GM12878 (cell line): ENCODE data around the gene NUDCD3. TPM values are rescaled to one million over a fixed set of nuclear protein-coding genes. Genes with fewer than 3 reads are reported as not detected.

Source experiments
- ATAC-seq: fragments of 200-7000 bp; cut with Tn5 transposase; 3 replicates; pipeline ENCODE4 v1.9.1; 2020; ENCODE audit warnings: mild to moderate bottlenecking, moderate library complexity
- BruUV-seq: library from RNA; stranded (reverse); fragments of 400-500 nt; replicated peaks from 2 replicates; lab custom pipeline; 2021; lab: Mats Ljungman, UMichigan
- CTCF ChIA-PET: fragments of 300-600 bp; sonication (Branson Sonifier 250); formaldehyde crosslinking; extraction: SDS; loops from one replicate; lab custom pipeline; 2021; ENCODE audit warnings: inconsistent platforms; lab: Yijun Ruan, JAX
- POLR2A ChIA-PET: fragments of 350-600 bp; formaldehyde crosslinking; extraction: SDS; loops from one replicate; lab custom pipeline; 2021; ENCODE audit warnings: inconsistent platforms; lab: Charles Lee
- RAD21 ChIA-PET: fragments of 300-600 bp; sonication (Branson Sonifier 250); formaldehyde crosslinking; loops from one replicate; lab custom pipeline; 2023; ENCODE audit warnings: antibody characterized with exemption; ENCODE audit not compliant: unreplicated experiment; lab: Charles Lee
- SMC1A ChIA-PET: fragments of 300-600 bp; sonication (Branson Sonifier 250); formaldehyde crosslinking; loops from one replicate; lab custom pipeline; 2023; ENCODE audit not compliant: unreplicated experiment, uncharacterized antibody; lab: Charles Lee
- DNase-seq: peaks from one replicate; pipeline ENCODE4 v3.0.0-alpha.2; 2011; ENCODE audit warnings: low read depth, low spot score
- FAIRE-seq: peaks from 3 replicates; lab custom pipeline; 2011; peaks lifted over from hg19 to GRCh38; lab: Jason Lieb, UNC
- H2AFZ ChIP-seq: 2 replicates; pipeline ENCODE4 v1.6.0; 2011; ENCODE audit warnings: low read depth, low read length, control low read depth; ENCODE audit not compliant: control insufficient read depth
- H3K27ac ChIP-seq: 2 replicates; pipeline ENCODE4 v1.5.1; 2011; ENCODE audit warnings: control low read depth; ENCODE audit not compliant: control insufficient read depth, insufficient read depth
- H3K27me3 ChIP-seq, 2 experiments: replicated peaks in 1 of 2; 2 replicates each; pipeline versions ENCODE4 v1.6.0 to v1.6.1; 2011; ENCODE audit warnings: low read length in 1 of 2; ENCODE audit not compliant: control insufficient read depth in 2 of 2, insufficient read depth in 2 of 2
- H3K36me3 ChIP-seq, 2 experiments: 2 replicates each; pipeline ENCODE4 v1.5.1; 2011; ENCODE audit warnings: low read length in 1 of 2; ENCODE audit not compliant: control insufficient read depth in 2 of 2, insufficient read depth in 2 of 2
- H3K4me1 ChIP-seq: 2 replicates; pipeline ENCODE4 v1.6.1; 2011; ENCODE audit warnings: mild to moderate bottlenecking, low read length, moderate library complexity, mixed read lengths; ENCODE audit not compliant: control insufficient read depth, insufficient read depth
- H3K4me2 ChIP-seq: 2 replicates; pipeline ENCODE4 v1.6.0; 2011; ENCODE audit warnings: control low read depth; ENCODE audit not compliant: control insufficient read depth, insufficient read depth
- H3K4me3 ChIP-seq: fragments of 200-600 bp; sonication (generic); 2 replicates; pipeline ENCODE4 v1.5.1; 2016
- H3K79me2 ChIP-seq: 2 replicates; pipeline ENCODE4 v1.6.0; 2011; ENCODE audit warnings: low read length; ENCODE audit not compliant: control insufficient read depth, insufficient read depth
- H3K9ac ChIP-seq: 2 replicates; pipeline ENCODE4 v1.8.0; 2011; ENCODE audit warnings: low read length, control low read depth, mixed read lengths; ENCODE audit not compliant: control insufficient read depth, insufficient read depth
- H3K9me3 ChIP-seq: replicated peaks from 3 replicates; pipeline ENCODE4 v1.5.1; 2011; ENCODE audit warnings: mild to moderate bottlenecking, low read length; ENCODE audit not compliant: control insufficient read depth, insufficient read depth
- H4K20me1 ChIP-seq: 2 replicates; pipeline ENCODE4 v1.6.0; 2011; ENCODE audit not compliant: control insufficient read depth, insufficient read depth
- CEBPB ChIP-seq, 2 experiments: fragments of 150-350 bp in 1 of 2; IDR thresholded peaks; 2 replicates each; pipeline ENCODE4 v1.6.1; 2012 to 2014; ENCODE audit warnings: low read depth in 2 of 2, low read length in 2 of 2, borderline replicate concordance in 1 of 2, inconsistent platforms in 1 of 2
- EGR1 ChIP-seq, 2 experiments: IDR thresholded peaks; 1 replicate in 1 of 2; 2 replicates in 1 of 2; pipeline ENCODE4 v1.6.1; 2011 to 2012; ENCODE audit warnings: low read depth in 2 of 2, low read length in 2 of 2, borderline replicate concordance in 1 of 2, mild to moderate bottlenecking in 1 of 2, moderate library complexity in 1 of 2
- FOS ChIP-seq: IDR thresholded peaks from 3 replicates; pipeline ENCODE4 v1.6.1; 2011; ENCODE audit warnings: borderline replicate concordance; ENCODE audit not compliant: insufficient read length; ENCODE audit errors: extremely low read depth
- HDAC2 ChIP-seq: fragments of 200-600 bp; sonication (generic); IDR thresholded peaks from 2 replicates; pipeline ENCODE4 v1.6.1; 2017
- MYB ChIP-seq: fragments of 150-350 bp; IDR thresholded peaks from 2 replicates; pipeline ENCODE4 v1.6.1; 2014; ENCODE audit warnings: mild to moderate bottlenecking, low read depth, low read length, borderline replicate concordance
- NBN ChIP-seq: fragments of 450-650 bp; IDR thresholded peaks from 2 replicates; pipeline ENCODE4 v1.6.1; 2016
- TAF1 ChIP-seq: IDR thresholded peaks from 2 replicates; pipeline ENCODE4 v1.6.1; 2011; ENCODE audit warnings: mild to moderate bottlenecking, low read depth, low read length, borderline replicate concordance
- WRNIP1 ChIP-seq: IDR thresholded peaks from 2 replicates; pipeline ENCODE4 v1.6.1; 2011; ENCODE audit warnings: low read depth, low read length, improper control_type of control experiment, borderline replicate concordance
- YY1 ChIP-seq: IDR thresholded peaks from 2 replicates; pipeline ENCODE4 v1.6.1; 2011; ENCODE audit warnings: low read depth, mild to moderate bottlenecking, low read length
- WGBS: methylation state at CpG from one replicate; pipeline ENCODE4 v1.1.6; 2016; ENCODE audit warnings: low lambda C conversion rate; ENCODE audit not compliant: insufficient replicate concordance, insufficient coverage; ENCODE audit errors: missing lambda C conversion rate; 5-methylcytosine and 5-hydroxymethylcytosine counted together
- in situ Hi-C: fragments of 300-500 bp; cut with MboI; formaldehyde crosslinking; loops from 9 replicates; pipeline ENCODE4 v1.14.3; 2018; ENCODE audit warnings: mixed read lengths
- intact Hi-C: fragments of 100-400 bp; cut with micrococcal nuclease; formaldehyde crosslinking; loops from one replicate; pipeline ENCODE4 v1.14.2; 2022; ENCODE audit not compliant: unreplicated experiment
- polyA plus RNA-seq, 11 experiments: library from polyadenylated mRNA; depleted of rRNA in 4 of 11; unstranded in 6 of 11; stranded (reverse) in 5 of 11; fragments of >200 nt; fragmentation: Nextera tagmentation in 4 of 11; fragmentation: Illumina TruSeq in 1 of 11; extraction: Ambion mirVana in 4 of 11; extraction: Trizol in 1 of 11; gene quantifications; 1 replicate in 1 of 11; 2 replicates in 10 of 11; pipeline versions ENCODE4 v1.2.1 to v1.2.3, GENCODE V29; 2011 to 2016; ENCODE audit warnings: inconsistent platforms in 2 of 11, missing spikeins in 2 of 11, low read depth in 1 of 11
- total RNA-seq, 4 experiments: library from RNA; depleted of rRNA in 3 of 4; stranded (reverse); fragments of >200 nt in 3 of 4; fragmentation: Illumina TruSeq in 1 of 4; extraction: Trizol in 1 of 4; gene quantifications; 2 replicates each; pipeline versions ENCODE4 v1.2.1 to v1.2.3, GENCODE V29; 2013 to 2021

The NUDCD3 gene
- total and polyA plus RNA-seq, 10 of the 15 experiments (the other 5 are each of a cell fraction or from before 2014, with no cell fraction given), result 25.0 to 89.8 (median 46.4) TPM

- CTCF ChIA-PET, result interaction anchor here (1.1 to 4.2 kb wide), 9 partner anchors 8 to 233 kb away, joined by 3 to 41 read pairs (median 7); partner anchors contain the start of gene NUDCD3
- FAIRE-seq, result no peak
- Histone ChIP-seq H3K9me3 (no peaks in the 10 kb centered on the region; the same call in 1 of the 3 replicates), H3K79me2 (peaks cover 4% of the 10 kb centered on the region), H3K4me3 (no peak overlapping the region), H3K4me1 (no peaks in the 10 kb centered on the region), H3K27me3 (no peaks in the 10 kb centered on the region), H3K36me3 (peaks cover 4 to 13% of the 10 kb centered on the region in 2 experiments), H3K9ac (no peak overlapping the region), H4K20me1 (no peaks in the 10 kb centered on the region), H2AFZ (no peak overlapping the region), H3K4me2 (no peak overlapping the region), H3K27ac (no peak overlapping the region)
- BruUV-seq, result no TSS peak
- intact Hi-C loops (loop anchor here (2.0 to 5.0 kb wide), 3 partner anchors 46 to 128 kb away; no protein-coding TSS in a partner anchor), in situ Hi-C loops (no loop called here)
- SMC1A ChIA-PET, result interaction anchor here (0.8 to 4.5 kb wide), 6 partner anchors 9 to 235 kb away, joined by 3 to 26 read pairs (median 6); no protein-coding TSS in a partner anchor
- POLR2A ChIA-PET, result interaction anchor here (1.0 to 1.3 kb wide), 2 partner anchors 19 to 44 kb away, joined by 3 to 4 read pairs; no protein-coding TSS in a partner anchor
- no peak for ATAC-seq
- RAD21 ChIA-PET, result interaction anchor here (1.3 to 2.3 kb wide), 3 partner anchors 44 to 235 kb away, joined by 3 to 12 read pairs (median 4); no protein-coding TSS in a partner anchor
- TF ChIP-seq TAF1 (no peak), WRNIP1 (no peak), MYB (no peak), CEBPB (IDR thresholded peaks at IDR 0.05; ENCODE audit: borderline replicate concordance in 1 of 2, low read depth in 2 of 2, low read length in 2 of 2) (no peak), YY1 (no peak), EGR1 (IDR thresholded peaks at IDR 0.05; ENCODE audit: borderline replicate concordance in 1 of 2, low read depth in 2 of 2, low read length in 2 of 2) (no peak), HDAC2 (no peak), NBN (no peak), FOS (no peak)
- DNase-seq, result no peak
- WGBS, result 31% methylated on average over 5 of the region's 5 CpGs
Observed at GRCh38 chr7:44476313-44476712, 14.1 kb downstream of the NUDCD3 start.
